HepG2 (cell line): ENCODE results near the gene BRCA1. TPM values are rescaled to one million over a fixed set of nuclear protein-coding genes. Genes with fewer than 3 reads are reported as not detected.

Experiments used
- ARNT ChIP-seq: fragments of 450-650 bp; IDR thresholded peaks from 2 replicates; pipeline ENCODE4 v1.6.1; 2017
- CSRNP1 ChIP-seq: sonication (generic); formaldehyde crosslinking; IDR thresholded peaks from 2 replicates; pipeline ENCODE4 v1.8.1; 2023; ENCODE audit warnings: mild to moderate bottlenecking, missing genetic modification reagents
- ERF ChIP-seq: IDR thresholded peaks from 2 replicates; pipeline ENCODE4 v1.6.1; 2018; ENCODE audit warnings: missing biosample characterization, missing genetic modification reagents
- GMEB1 ChIP-seq: sonication (generic); formaldehyde crosslinking; IDR thresholded peaks from 2 replicates; pipeline ENCODE4 v1.5.1; 2020; ENCODE audit warnings: missing genetic modification reagents, mild to moderate bottlenecking, borderline replicate concordance
- GTF3A ChIP-seq: sonication (generic); formaldehyde crosslinking; conservative IDR thresholded peaks from 2 replicates; pipeline ENCODE4 v1.4.0; 2020; ENCODE audit warnings: mild to moderate bottlenecking, missing genetic modification reagents
- HIC2 ChIP-seq: sonication (generic); formaldehyde crosslinking; IDR thresholded peaks from 2 replicates; pipeline ENCODE4 v1.9.0; 2022; ENCODE audit warnings: low read depth, missing genetic modification reagents
- HOMEZ ChIP-seq: IDR thresholded peaks from 2 replicates; pipeline ENCODE4 v1.6.1; 2016; ENCODE audit warnings: low read depth
- NCOR1 ChIP-seq: fragments of 200-600 bp; sonication (generic); IDR thresholded peaks from 2 replicates; pipeline ENCODE4 v1.7.0; 2017; ENCODE audit warnings: antibody characterized with exemption, low read length, borderline replicate concordance
- NFE2 ChIP-seq: sonication (generic); formaldehyde crosslinking; IDR thresholded peaks from 2 replicates; pipeline ENCODE4 v1.4.0; 2020; ENCODE audit warnings: missing genetic modification reagents
- NFIC ChIP-seq: IDR thresholded peaks from 2 replicates; pipeline ENCODE4 v1.6.1; 2012; ENCODE audit warnings: mild to moderate bottlenecking, low read length, inconsistent platforms
- NPAS2 ChIP-seq: sonication (generic); formaldehyde crosslinking; IDR thresholded peaks from 2 replicates; pipeline ENCODE4 v1.8.0; 2022; ENCODE audit warnings: mild to moderate bottlenecking, missing genetic modification reagents, borderline replicate concordance
- SP1 ChIP-seq, 2 experiments: fragments of 450-650 bp in 1 of 2; sonication (generic) in 1 of 2; formaldehyde crosslinking in 1 of 2; IDR thresholded peaks; 2 replicates each; pipeline versions ENCODE4 v1.4.0 to v1.6.1; 2016 to 2020; ENCODE audit warnings: missing genetic modification reagents in 1 of 2
- SRSF1 ChIP-seq: fragments of 200-400 bp; formaldehyde crosslinking; optimal IDR thresholded peaks from 2 replicates; pipeline ENCODE3; 2017; ENCODE audit warnings: mild to moderate bottlenecking, low read depth, low read length, moderate library complexity
- ZFP91 ChIP-seq: sonication (generic); formaldehyde crosslinking; IDR thresholded peaks from 2 replicates; pipeline ENCODE4 v1.9.0; 2022; ENCODE audit warnings: missing genetic modification reagents, mild to moderate bottlenecking, borderline replicate concordance
- ZNF10 ChIP-seq: sonication (generic); formaldehyde crosslinking; IDR thresholded peaks from 2 replicates; pipeline ENCODE4 v1.4.0; 2020; ENCODE audit warnings: mild to moderate bottlenecking, low read depth, missing genetic modification reagents, borderline replicate concordance
- ZNF138 ChIP-seq: sonication (generic); formaldehyde crosslinking; IDR thresholded peaks from 2 replicates; pipeline ENCODE4 v1.5.0; 2020; ENCODE audit warnings: mild to moderate bottlenecking, low read depth, missing genetic modification reagents
- ZNF143 ChIP-seq: sonication (generic); formaldehyde crosslinking; IDR thresholded peaks from 2 replicates; pipeline ENCODE4 v1.4.0; 2020; ENCODE audit warnings: missing genetic modification reagents
- ZNF441 ChIP-seq: sonication (generic); formaldehyde crosslinking; IDR thresholded peaks from 2 replicates; pipeline ENCODE4 v1.7.0; 2021; ENCODE audit warnings: missing genetic modification reagents, borderline replicate concordance
- ZNF530 ChIP-seq: sonication (generic); formaldehyde crosslinking; IDR thresholded peaks from 2 replicates; pipeline ENCODE4 v1.5.0; 2020; ENCODE audit warnings: low read depth, mild to moderate bottlenecking, missing genetic modification reagents
- ZSCAN30 ChIP-seq: sonication (generic); formaldehyde crosslinking; IDR thresholded peaks from 2 replicates; pipeline ENCODE4 v1.5.0; 2020; ENCODE audit warnings: mild to moderate bottlenecking, missing genetic modification reagents
- ZSCAN9 ChIP-seq: IDR thresholded peaks from 2 replicates; pipeline ENCODE4 v1.6.1; 2016; ENCODE audit warnings: borderline replicate concordance
- polyA plus RNA-seq, 8 experiments: library from polyadenylated mRNA; depleted of rRNA in 3 of 8; stranded (reverse) in 7 of 8; unstranded in 1 of 8; fragments of >200 nt; fragmentation: Illumina TruSeq in 4 of 8; extraction: Trizol in 4 of 8; gene quantifications; 2 replicates each; pipeline versions ENCODE4 v1.2.1 to v1.2.3, GENCODE V29; 2011 to 2016; ENCODE audit warnings: low read depth in 4 of 8, missing spikeins in 1 of 8, mixed read lengths in 1 of 8; ENCODE audit not compliant: insufficient read depth in 1 of 8
- total RNA-seq, 5 experiments: library from RNA; depleted of rRNA; stranded (reverse); fragments of >200 nt; fragmentation: Illumina TruSeq; extraction: Trizol; gene quantifications; 2 replicates each; pipeline ENCODE4 v1.2.3, GENCODE V29; 2016; ENCODE audit warnings: low read depth in 1 of 5

BRCA1 gene
- total and polyA plus RNA-seq, 2 of the 13 experiments (the other 11 are each of a cell fraction or from before 2014, with no cell fraction given): 13.3 to 37.5 TPM

GRCh38 chr17:43006639-43007551 lies 118.3 kb downstream of the BRCA1 start, which contains the start of gene IFI35 (continued):
- TF ChIP-seq NCOR1 (no peak), ZSCAN9 (CRISPR knock-in tag) (no peak; the same call in 1 of the 2 replicates), HIC2 (no peak), GTF3A (CRISPR knock-in tag) (no peak), ARNT (no peak), ZNF441 (CRISPR knock-in tag) (no peak), ZNF138 (CRISPR knock-in tag) (peak; percentile 78), NFE2 (CRISPR knock-in tag) (no peak), ERF (CRISPR knock-in tag) (peak; percentile 70), ZNF10 (CRISPR knock-in tag) (no peak), SP1 (IDR thresholded peaks at IDR 0.05) (no peak), SP1 (CRISPR knock-in tag; IDR thresholded peaks at IDR 0.05) (no peak), ZFP91 (CRISPR knock-in tag) (peak; percentile 74; the same call in 1 of the 2 replicates), SRSF1 (no peak), GMEB1 (no peak; the same call in 1 of the 2 replicates), NPAS2 (no peak), NFIC (no peak), HOMEZ (no peak), ZSCAN30 (no peak), ZNF530 (CRISPR knock-in tag) (no peak), ZNF143 (0 out of 2 replicates have a peak, but pooled peaks have one; percentile 29), CSRNP1 (CRISPR knock-in tag) (no peak)
